Panc1 (cell line): ENCODE measurements around the gene ZNF582. TPM values are rescaled to one million over a fixed set of nuclear protein-coding genes. Genes with fewer than 3 reads are reported as not detected.

Experiments used
- ATAC-seq: fragments of 200-7000 bp; cut with Tn5 transposase; 2 replicates; pipeline ENCODE4 v1.9.1; 2020; ENCODE audit warnings: mild to moderate bottlenecking, moderate library complexity
- BruUV-seq: library from RNA; stranded (reverse); fragments of 400-500 nt; replicated peaks from 2 replicates; lab custom pipeline; 2021; lab: Mats Ljungman, UMichigan
- CTCF ChIA-PET: fragments of 300-600 bp; sonication (Branson Sonifier 250); formaldehyde crosslinking; loops from one replicate; lab custom pipeline; 2022; ENCODE audit warnings: antibody characterized with exemption; lab: Charles Lee
- POLR2A ChIA-PET: fragments of 300-600 bp; sonication (Branson Sonifier 250); formaldehyde crosslinking; loops from one replicate; lab custom pipeline; 2022; ENCODE audit warnings: antibody characterized with exemption; lab: Charles Lee
- DNase-seq: peaks from one replicate; pipeline ENCODE4 v3.0.0-alpha.2; 2010; ENCODE audit warnings: low read depth, low spot score
- H3K27ac ChIP-seq: 2 replicates; pipeline ENCODE4 v1.5.1; 2011; ENCODE audit warnings: mild to moderate bottlenecking, low read length, inconsistent platforms
- H3K27me3 ChIP-seq: fragments of 200-500 bp; sonication (Bioruptor generic); 2 replicates; pipeline ENCODE4 v1.6.0; 2014; ENCODE audit warnings: low read length, inconsistent platforms; ENCODE audit not compliant: control insufficient read depth, insufficient read depth
- H3K36me3 ChIP-seq: fragments of 200-500 bp; sonication (Bioruptor generic); 2 replicates; pipeline ENCODE4 v1.5.1; 2014; ENCODE audit warnings: inconsistent platforms, mild to moderate bottlenecking, low read length, moderate library complexity; ENCODE audit not compliant: control insufficient read depth, insufficient read depth
- H3K4me1 ChIP-seq: 2 replicates; pipeline ENCODE4 v1.5.1; 2011; ENCODE audit warnings: inconsistent platforms, mild to moderate bottlenecking, low read length, moderate library complexity; ENCODE audit not compliant: control insufficient read depth, insufficient read depth
- H3K4me3 ChIP-seq, 2 experiments: 2 replicates each; pipeline ENCODE4 v1.5.1; 2011 to 2012; ENCODE audit warnings: low read depth in 2 of 2, low read length in 2 of 2, mild to moderate bottlenecking in 2 of 2, inconsistent platforms in 1 of 2, moderate library complexity in 1 of 2
- H3K9me3 ChIP-seq: fragments of 200-500 bp; sonication (Bioruptor generic); 2 replicates; pipeline ENCODE4 v1.5.1; 2014; ENCODE audit warnings: low read depth, mild to moderate bottlenecking, inconsistent platforms, low read length, moderate library complexity; ENCODE audit not compliant: control insufficient read depth, insufficient read depth
- POLR2AphosphoS5 ChIP-seq: IDR thresholded peaks from 2 replicates; pipeline ENCODE4 v1.6.1; 2012; ENCODE audit warnings: mild to moderate bottlenecking, low read depth, low read length, moderate library complexity
- SIN3A ChIP-seq: IDR thresholded peaks from 2 replicates; pipeline ENCODE4 v1.6.1; 2012; ENCODE audit warnings: low read depth, mild to moderate bottlenecking, low read length, moderate library complexity, borderline replicate concordance; ENCODE audit not compliant: insufficient read depth
- TCF7L2 ChIP-seq: IDR thresholded peaks from 2 replicates; pipeline ENCODE4 v1.6.1; 2011; ENCODE audit warnings: mild to moderate bottlenecking, low read depth, low read length, inconsistent platforms
- in situ Hi-C: cut with HindIII; loops from 2 replicates; pipeline ENCODE4 v1.10.0; 2016; ENCODE audit warnings: low sequenced_read_pairs, low pct_unique_long_range_greater_than_20kb
- intact Hi-C: fragments of 100-400 bp; cut with micrococcal nuclease; formaldehyde crosslinking; loops from one replicate; pipeline ENCODE4 v1.10.0; 2022; ENCODE audit not compliant: unreplicated experiment
- total RNA-seq: library from RNA; stranded (reverse); gene quantifications from one replicate; pipeline ENCODE4 v1.2.1, GENCODE V29; 2021; ENCODE audit not compliant: unreplicated experiment
- TF ChIP-seq, protein P1 (sequence below): fragments of 450-650 bp; IDR thresholded peaks from 2 replicates; pipeline ENCODE4 v1.5.1; 2017; ENCODE audit warnings: mild to moderate bottlenecking
- TF ChIP-seq, protein P2 (sequence below), 2 experiments: IDR thresholded peaks; 2 replicates each; pipeline ENCODE4 v1.6.1; 2011 to 2012; ENCODE audit warnings: low read depth in 2 of 2, control low read depth in 1 of 2, low read length in 1 of 2, mild to moderate bottlenecking in 1 of 2, moderate library complexity in 1 of 2; ENCODE audit not compliant: insufficient read depth in 1 of 2

Gene ZNF582
- total RNA-seq, 1 experiment from 2014 or later = 2.0 TPM

DNA sequence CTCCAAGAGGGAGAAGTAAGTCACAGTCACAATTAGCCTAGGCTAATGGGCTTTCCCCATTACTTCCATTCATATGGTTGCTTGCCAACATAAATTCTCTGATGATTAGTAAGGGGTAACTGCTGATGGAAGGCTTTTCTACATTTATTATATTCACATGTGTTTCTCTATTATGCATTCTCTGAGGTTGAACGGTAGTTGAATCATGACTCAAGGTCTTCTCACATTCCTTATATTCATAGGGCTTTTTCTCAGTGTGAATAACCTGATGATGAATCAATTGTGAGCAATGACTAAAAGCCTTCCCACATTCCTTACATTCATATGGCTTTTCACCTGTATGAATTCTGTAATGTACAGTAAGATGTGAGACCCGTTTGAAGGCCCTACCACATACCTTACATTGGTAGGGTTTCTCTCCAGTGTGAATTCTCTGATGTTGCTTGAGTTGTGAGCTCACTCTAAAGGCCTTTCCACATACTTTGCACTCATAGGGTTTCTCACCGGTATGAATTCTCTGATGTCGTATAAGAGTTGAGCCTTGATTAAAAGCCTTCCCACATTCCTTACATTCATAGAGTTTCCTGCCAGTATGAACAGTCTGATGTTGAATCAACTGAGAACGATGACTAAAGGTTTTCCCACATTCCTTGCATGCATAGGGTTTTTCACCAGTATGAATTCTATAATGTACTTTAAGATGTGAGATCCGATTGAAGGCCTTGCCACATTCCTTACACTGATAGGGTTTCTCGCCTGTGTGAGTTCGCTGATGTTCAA lies 9.3 kb downstream of the ZNF582 start:
- TF ChIP-seq SIN3A (no peak), TCF7L2 (no peak), POLR2AphosphoS5 (no peak)
- TF ChIP-seq, protein P1, sequence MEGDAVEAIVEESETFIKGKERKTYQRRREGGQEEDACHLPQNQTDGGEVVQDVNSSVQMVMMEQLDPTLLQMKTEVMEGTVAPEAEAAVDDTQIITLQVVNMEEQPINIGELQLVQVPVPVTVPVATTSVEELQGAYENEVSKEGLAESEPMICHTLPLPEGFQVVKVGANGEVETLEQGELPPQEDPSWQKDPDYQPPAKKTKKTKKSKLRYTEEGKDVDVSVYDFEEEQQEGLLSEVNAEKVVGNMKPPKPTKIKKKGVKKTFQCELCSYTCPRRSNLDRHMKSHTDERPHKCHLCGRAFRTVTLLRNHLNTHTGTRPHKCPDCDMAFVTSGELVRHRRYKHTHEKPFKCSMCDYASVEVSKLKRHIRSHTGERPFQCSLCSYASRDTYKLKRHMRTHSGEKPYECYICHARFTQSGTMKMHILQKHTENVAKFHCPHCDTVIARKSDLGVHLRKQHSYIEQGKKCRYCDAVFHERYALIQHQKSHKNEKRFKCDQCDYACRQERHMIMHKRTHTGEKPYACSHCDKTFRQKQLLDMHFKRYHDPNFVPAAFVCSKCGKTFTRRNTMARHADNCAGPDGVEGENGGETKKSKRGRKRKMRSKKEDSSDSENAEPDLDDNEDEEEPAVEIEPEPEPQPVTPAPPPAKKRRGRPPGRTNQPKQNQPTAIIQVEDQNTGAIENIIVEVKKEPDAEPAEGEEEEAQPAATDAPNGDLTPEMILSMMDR = no peak
- TF ChIP-seq, protein P2, sequence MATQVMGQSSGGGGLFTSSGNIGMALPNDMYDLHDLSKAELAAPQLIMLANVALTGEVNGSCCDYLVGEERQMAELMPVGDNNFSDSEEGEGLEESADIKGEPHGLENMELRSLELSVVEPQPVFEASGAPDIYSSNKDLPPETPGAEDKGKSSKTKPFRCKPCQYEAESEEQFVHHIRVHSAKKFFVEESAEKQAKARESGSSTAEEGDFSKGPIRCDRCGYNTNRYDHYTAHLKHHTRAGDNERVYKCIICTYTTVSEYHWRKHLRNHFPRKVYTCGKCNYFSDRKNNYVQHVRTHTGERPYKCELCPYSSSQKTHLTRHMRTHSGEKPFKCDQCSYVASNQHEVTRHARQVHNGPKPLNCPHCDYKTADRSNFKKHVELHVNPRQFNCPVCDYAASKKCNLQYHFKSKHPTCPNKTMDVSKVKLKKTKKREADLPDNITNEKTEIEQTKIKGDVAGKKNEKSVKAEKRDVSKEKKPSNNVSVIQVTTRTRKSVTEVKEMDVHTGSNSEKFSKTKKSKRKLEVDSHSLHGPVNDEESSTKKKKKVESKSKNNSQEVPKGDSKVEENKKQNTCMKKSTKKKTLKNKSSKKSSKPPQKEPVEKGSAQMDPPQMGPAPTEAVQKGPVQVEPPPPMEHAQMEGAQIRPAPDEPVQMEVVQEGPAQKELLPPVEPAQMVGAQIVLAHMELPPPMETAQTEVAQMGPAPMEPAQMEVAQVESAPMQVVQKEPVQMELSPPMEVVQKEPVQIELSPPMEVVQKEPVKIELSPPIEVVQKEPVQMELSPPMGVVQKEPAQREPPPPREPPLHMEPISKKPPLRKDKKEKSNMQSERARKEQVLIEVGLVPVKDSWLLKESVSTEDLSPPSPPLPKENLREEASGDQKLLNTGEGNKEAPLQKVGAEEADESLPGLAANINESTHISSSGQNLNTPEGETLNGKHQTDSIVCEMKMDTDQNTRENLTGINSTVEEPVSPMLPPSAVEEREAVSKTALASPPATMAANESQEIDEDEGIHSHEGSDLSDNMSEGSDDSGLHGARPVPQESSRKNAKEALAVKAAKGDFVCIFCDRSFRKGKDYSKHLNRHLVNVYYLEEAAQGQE (IDR thresholded peaks at IDR 0.05; ENCODE audit: insufficient read depth in 1 of 2, low read depth in 2 of 2, low read length in 1 of 2) = no peak
- Histone ChIP-seq H3K27ac (no peak overlapping the region), H3K9me3 (peaks cover 27% of the 10 kb centered on the region), H3K36me3 (no peaks in the 10 kb centered on the region), H3K4me1 (no peaks in the 10 kb centered on the region), H3K27me3 (no peaks in the 10 kb centered on the region), H3K4me3 (no peak overlapping the region)
- DNase-seq = no peak
- no peak for ATAC-seq
- POLR2A ChIA-PET = no interaction called here
- BruUV-seq = no TSS peak
- CTCF ChIA-PET = no interaction called here
- intact Hi-C loops (no loop called here), in situ Hi-C loops (no loop called here)

DNA sequence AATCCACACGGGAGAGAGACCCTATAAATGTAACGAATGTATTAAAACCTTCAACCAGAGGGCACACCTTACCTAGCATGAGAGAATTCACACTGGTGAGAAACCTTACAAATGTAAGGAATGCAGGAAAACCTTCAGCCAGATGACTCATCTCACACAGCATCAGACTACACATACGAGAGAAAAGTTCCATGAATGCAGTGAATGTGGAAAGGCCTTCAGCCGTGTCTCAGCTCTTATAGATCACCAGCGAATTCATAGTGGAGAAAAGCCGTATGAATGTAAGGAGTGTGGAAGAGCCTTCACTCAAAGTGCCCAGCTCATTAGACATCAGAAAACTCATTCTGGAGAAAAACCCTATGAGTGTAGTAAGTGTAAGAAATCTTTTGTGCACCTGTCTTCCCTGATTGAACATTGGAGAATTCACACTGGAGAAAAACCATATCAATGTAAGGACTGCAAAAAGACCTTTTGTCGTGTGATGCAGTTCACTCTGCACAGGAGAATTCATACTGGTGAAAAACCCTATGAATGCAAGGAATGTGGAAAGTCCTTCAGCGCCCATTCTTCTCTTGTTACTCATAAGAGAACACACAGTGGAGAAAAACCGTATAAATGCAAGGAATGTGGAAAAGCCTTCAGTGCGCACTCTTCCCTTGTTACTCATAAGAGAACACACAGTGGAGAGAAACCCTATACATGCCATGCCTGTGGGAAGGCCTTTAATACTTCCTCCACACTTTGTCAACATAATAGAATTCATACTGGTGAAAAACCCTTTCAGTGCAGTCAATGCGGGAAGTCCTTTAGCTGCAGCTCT lies 16.0 kb downstream of the ZNF582 start:
- ChIA-PET CTCF (no interaction called here), POLR2A (no interaction called here)
- ATAC-seq (0 out of 2 replicates have a peak, but pooled peaks have one; percentile 34), DNase-seq (no peak)
- Histone ChIP-seq H3K27ac (no peak overlapping the region), H3K9me3 (peaks cover 14% of the 10 kb centered on the region; the same call in 1 of the 2 replicates), H3K4me3 (no peak overlapping the region), H3K4me1 (no peaks in the 10 kb centered on the region), H3K27me3 (no peaks in the 10 kb centered on the region), H3K36me3 (no peaks in the 10 kb centered on the region)
- intact Hi-C loops (no loop called here), in situ Hi-C loops (no loop called here)
- BruUV-seq = no TSS peak
- TF ChIP-seq, protein P2 (IDR thresholded peaks at IDR 0.05; ENCODE audit: insufficient read depth in 1 of 2, low read depth in 2 of 2, low read length in 1 of 2) = no peak
- TF ChIP-seq, protein P1 = no peak
- TF ChIP-seq TCF7L2 (no peak), POLR2AphosphoS5 (no peak), SIN3A (no peak)
